ENCODE data around the gene GRK2. TPM values are rescaled to one million over a fixed set of nuclear protein-coding genes. Genes with fewer than 3 reads are reported as not detected.

The GRK2 gene
- total and polyA plus RNA-seq, 9 of the 15 experiments (the other 6 are each of a cell fraction or from before 2014, with no cell fraction given), result 0.24 to 95.8 (median 56.5) TPM

DNA sequence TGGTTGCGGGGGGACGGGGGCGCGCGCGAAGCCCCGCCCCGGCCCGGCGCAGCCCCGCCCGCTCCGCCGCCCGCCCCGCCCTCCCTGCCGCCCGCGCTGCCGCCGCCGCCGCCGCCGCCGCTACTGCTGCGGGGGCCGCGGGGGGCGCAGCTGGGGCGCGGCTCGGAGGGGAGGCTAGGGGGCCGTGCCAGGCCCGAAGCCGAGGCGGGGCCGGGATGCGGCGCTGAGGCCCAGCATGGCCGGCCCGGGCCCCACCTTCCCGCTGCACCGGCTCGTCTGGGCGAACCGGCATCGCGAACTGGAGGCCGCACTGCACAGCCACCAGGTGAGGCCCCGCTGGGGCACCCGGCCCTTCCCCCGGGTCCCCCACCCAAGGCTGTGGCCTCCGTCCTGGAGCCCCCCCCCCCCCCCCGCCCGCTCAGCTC is 23.0 kb downstream of the GRK2 start, which contains the start of gene ANKRD13D (continued):
- TF ChIP-seq, protein P1, sequence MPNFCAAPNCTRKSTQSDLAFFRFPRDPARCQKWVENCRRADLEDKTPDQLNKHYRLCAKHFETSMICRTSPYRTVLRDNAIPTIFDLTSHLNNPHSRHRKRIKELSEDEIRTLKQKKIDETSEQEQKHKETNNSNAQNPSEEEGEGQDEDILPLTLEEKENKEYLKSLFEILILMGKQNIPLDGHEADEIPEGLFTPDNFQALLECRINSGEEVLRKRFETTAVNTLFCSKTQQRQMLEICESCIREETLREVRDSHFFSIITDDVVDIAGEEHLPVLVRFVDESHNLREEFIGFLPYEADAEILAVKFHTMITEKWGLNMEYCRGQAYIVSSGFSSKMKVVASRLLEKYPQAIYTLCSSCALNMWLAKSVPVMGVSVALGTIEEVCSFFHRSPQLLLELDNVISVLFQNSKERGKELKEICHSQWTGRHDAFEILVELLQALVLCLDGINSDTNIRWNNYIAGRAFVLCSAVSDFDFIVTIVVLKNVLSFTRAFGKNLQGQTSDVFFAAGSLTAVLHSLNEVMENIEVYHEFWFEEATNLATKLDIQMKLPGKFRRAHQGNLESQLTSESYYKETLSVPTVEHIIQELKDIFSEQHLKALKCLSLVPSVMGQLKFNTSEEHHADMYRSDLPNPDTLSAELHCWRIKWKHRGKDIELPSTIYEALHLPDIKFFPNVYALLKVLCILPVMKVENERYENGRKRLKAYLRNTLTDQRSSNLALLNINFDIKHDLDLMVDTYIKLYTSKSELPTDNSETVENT (CRISPR knock-in tag; IDR thresholded peaks at IDR 0.05), result no peak
- TF ChIP-seq ZNF3 (CRISPR knock-in tag; IDR thresholded peaks at IDR 0.05), result no peak

DNA sequence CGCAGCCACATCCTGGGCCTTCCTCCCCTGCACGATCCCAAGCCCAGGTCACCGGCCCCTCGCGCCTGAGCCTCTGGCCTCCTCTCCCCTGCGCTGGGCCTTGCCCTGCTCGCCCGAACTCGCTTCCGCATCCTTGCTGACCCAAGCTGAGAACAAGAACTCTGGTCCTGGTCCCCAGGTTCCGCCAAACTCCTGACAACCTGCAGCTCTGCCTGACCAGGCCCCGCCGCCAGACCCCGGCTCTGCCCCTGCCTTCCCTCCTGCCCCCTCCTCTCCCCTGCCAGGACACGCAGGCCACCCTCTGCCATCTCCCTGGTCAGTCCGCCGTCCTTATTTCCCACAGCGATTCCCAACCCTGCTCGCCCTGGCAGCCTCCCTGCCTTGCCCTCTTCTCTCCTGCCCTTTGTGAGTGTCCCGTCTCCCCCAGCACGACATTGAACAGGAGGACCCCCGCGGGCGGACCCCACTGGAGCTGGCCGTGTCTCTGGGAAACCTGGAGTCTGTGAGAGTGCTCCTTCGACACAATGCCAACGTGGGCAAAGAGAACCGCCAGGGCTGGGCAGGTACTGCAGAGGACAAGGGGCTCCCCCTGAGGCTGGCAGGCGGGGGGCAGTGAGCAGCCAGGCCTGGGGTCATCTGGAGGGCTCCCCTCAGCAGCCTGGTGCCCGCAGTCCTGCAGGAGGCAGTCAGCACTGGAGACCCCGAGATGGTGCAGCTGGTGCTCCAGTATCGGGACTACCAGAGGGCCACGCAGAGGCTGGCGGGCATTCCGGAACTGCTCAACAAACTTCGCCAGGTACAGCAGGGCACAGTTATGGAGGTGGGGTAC is 23.6 kb downstream of the GRK2 start:
- 0 out of 2 replicates have a peak, but pooled peaks cover 2% of the 10 kb centered on the region for H3K9me3 ChIP-seq (replicated peaks; ENCODE audit: control insufficient read depth, insufficient read depth, low read depth, low read length)
- FAIRE-seq, result no peak
- ChIA-PET CTCF (ENCODE audit: low intra/inter-chr PET ratio) (interaction anchor here (0.6 to 1.8 kb wide), 2 partner anchors 27 to 28 kb away, joined by 4 to 9 read pairs; no protein-coding TSS in a partner anchor), POLR2A (interaction anchor here (1.0 to 3.4 kb wide), 3 partner anchors 12 to 27 kb away, joined by 5 to 29 read pairs (median 7); no protein-coding TSS in a partner anchor)
- peak overlapping the region; percentile 84 for H3K4me2 ChIP-seq (ENCODE audit: insufficient read depth, low read length)
- H3K4me1 ChIP-seq (replicated peaks in 1 of 2; ENCODE audit: control insufficient read depth in 2 of 2, insufficient read depth in 2 of 2, low read length in 2 of 2), result peaks cover 15 to 56% of the 10 kb centered on the region in 2 experiments
- H2AFZ ChIP-seq (ENCODE audit: low read depth, low read length), result peak overlapping the region; percentile 56
- no peaks in the 10 kb centered on the region for H3K9me1 ChIP-seq (ENCODE audit: control insufficient read depth, insufficient read depth, low read length)
- peak in 1 of 4 experiments; percentile 55 for DNase-seq (ENCODE audit: extremely low read depth in 1 of 4, low spot score in 3 of 4)
- 47% methylated on average over 17 of the region's 36 CpGs for whole genome bisulfite sequencing (ENCODE audit: insufficient coverage, low coverage, missing lambda C conversion rate)
- in situ Hi-C loops (cut with MboI), result no loop called here
- H3K79me2 ChIP-seq (ENCODE audit: control insufficient read depth, insufficient read depth, low read length), result peaks cover 15% of the 10 kb centered on the region
- BruUV-seq (replicated peaks), result no TSS peak
- no peaks in the 10 kb centered on the region for H4K20me1 ChIP-seq (replicated peaks; ENCODE audit: control insufficient read depth, insufficient read depth, low read length)
- peak overlapping the region; percentile 56; the same call in 2 of the 3 replicates for H3K27ac ChIP-seq (ENCODE audit: extremely low read depth, low read depth, low read length)
- H3K9ac ChIP-seq (ENCODE audit: insufficient read depth in 1 of 2, low read depth in 2 of 2, low read length in 2 of 2), result peak overlapping the region; percentile 73 to 96
- peak; percentile 31 for ATAC-seq
- H3K36me3 ChIP-seq (ENCODE audit: control insufficient read depth, insufficient read depth, low read length), result peaks cover 67% of the 10 kb centered on the region; the same call in 2 of the 3 replicates
- intact Hi-C loops (cut with micrococcal nuclease), result loop anchor here (2.0 kb wide), 1 partner anchor 27 kb away; no protein-coding TSS in a partner anchor
- H3K4me3 ChIP-seq, result peak overlapping the region; percentile 71
- no peaks in the 10 kb centered on the region for H3K27me3 ChIP-seq (ENCODE audit: control insufficient read depth in 2 of 2, insufficient read depth in 2 of 2, low read length in 2 of 2)
- TF ChIP-seq RBFOX2 (IDR thresholded peaks at IDR 0.05; ENCODE audit: low read depth, low read length), result peak; percentile 64
- TF ChIP-seq, protein P2, sequence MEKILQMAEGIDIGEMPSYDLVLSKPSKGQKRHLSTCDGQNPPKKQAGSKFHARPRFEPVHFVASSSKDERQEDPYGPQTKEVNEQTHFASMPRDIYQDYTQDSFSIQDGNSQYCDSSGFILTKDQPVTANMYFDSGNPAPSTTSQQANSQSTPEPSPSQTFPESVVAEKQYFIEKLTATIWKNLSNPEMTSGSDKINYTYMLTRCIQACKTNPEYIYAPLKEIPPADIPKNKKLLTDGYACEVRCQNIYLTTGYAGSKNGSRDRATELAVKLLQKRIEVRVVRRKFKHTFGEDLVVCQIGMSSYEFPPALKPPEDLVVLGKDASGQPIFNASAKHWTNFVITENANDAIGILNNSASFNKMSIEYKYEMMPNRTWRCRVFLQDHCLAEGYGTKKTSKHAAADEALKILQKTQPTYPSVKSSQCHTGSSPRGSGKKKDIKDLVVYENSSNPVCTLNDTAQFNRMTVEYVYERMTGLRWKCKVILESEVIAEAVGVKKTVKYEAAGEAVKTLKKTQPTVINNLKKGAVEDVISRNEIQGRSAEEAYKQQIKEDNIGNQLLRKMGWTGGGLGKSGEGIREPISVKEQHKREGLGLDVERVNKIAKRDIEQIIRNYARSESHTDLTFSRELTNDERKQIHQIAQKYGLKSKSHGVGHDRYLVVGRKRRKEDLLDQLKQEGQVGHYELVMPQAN (IDR thresholded peaks at IDR 0.05; ENCODE audit: borderline replicate concordance), result 0 out of 2 replicates have a peak, but pooled peaks have one; percentile 27
- no peak for TF ChIP-seq BHLHE40 (IDR thresholded peaks at IDR 0.05; ENCODE audit: low read length)
- peak; percentile 80; the same call in 1 of the 2 replicates for TF ChIP-seq HDGF (IDR thresholded peaks at IDR 0.05)
- peak in 1 of 3 experiments; percentile 4 for TF ChIP-seq YY1 (IDR thresholded peaks at IDR 0.05; ENCODE audit: borderline replicate concordance in 1 of 3, control insufficient read depth in 1 of 3, extremely low read depth in 1 of 3, insufficient read depth in 3 of 3, insufficient read length in 1 of 3, insufficient replicate concordance in 2 of 3, low read depth in 1 of 3, low read length in 2 of 3)
- no peak for TF ChIP-seq HDAC1 (IDR thresholded peaks at IDR 0.05)
- no peak for TF ChIP-seq SUPT5H (IDR thresholded peaks at IDR 0.05)
- TF ChIP-seq HMGN3 (IDR thresholded peaks at IDR 0.05; ENCODE audit: borderline replicate concordance, extremely low read depth, insufficient read length, low read depth, low read length), result peak; percentile 11
- TF ChIP-seq ZFX (CRISPR knock-in tag; IDR thresholded peaks at IDR 0.05), result peak; percentile 40; the same call in 1 of the 2 replicates
- TF ChIP-seq POLR2G (IDR thresholded peaks at IDR 0.05; ENCODE audit: low read depth, low read length), result peak; percentile 47; the same call in 1 of the 2 replicates

Data from K562 (cell line).